Left lung (tissue), 10 donors: ENCODE data around the gene ELOF1. TPM values are rescaled to one million over a fixed set of nuclear protein-coding genes. Genes with fewer than 3 reads are reported as not detected.
"Not testable (repeated sequence)": the region's sequence is repeated elsewhere in the genome, so short reads cannot be mapped to it uniquely, and the experiment has no call there.

Experiments
- ATAC-seq: fragments of 200-7000 bp; cut with Tn5 transposase; one replicate; pipeline ENCODE4 v1.9.1; 2020; ENCODE audit warnings: moderate library complexity
- DNase-seq, 4 donors: peaks; one replicate each; pipeline ENCODE4 v3.0.0-alpha.2; 2013 to 2020
- H3K27ac ChIP-seq, 2 donors: fragments of 200-600 bp; sonication (generic) in 1 of 2; one replicate each; pipeline versions ENCODE4 v1.5.0 to v1.8.0; 2020 to 2021
- H3K27me3 ChIP-seq, 2 donors: fragments of 200-600 bp; sonication (generic) in 1 of 2; one replicate each; pipeline versions ENCODE4 v1.5.0 to v1.8.0; 2020 to 2021
- H3K36me3 ChIP-seq, 2 donors: fragments of 200-600 bp; sonication (generic) in 1 of 2; one replicate each; pipeline versions ENCODE4 v1.5.0 to v1.8.0; 2020 to 2021
- H3K4me1 ChIP-seq, 2 donors: fragments of 200-600 bp; one replicate each; pipeline ENCODE4 v1.8.0; 2021
- H3K4me3 ChIP-seq, 2 donors: fragments of 200-600 bp; sonication (generic) in 1 of 2; one replicate each; pipeline versions ENCODE4 v1.5.0 to v1.8.0; 2020 to 2021; ENCODE audit warnings: mild to moderate bottlenecking in 1 of 2
- H3K9me3 ChIP-seq, 2 donors: fragments of 200-600 bp; sonication (generic) in 1 of 2; one replicate each; pipeline versions ENCODE4 v1.5.0 to v1.8.0; 2020 to 2021
- intact Hi-C, 2 donors: fragments of 100-400 bp; cut with DNase I; formaldehyde crosslinking; loops; one replicate each; pipeline versions ENCODE4 v1.11.2 to v1.14.2; 2022
- polyA plus RNA-seq, 6 donors: library from polyadenylated mRNA; unstranded; fragments of 120-200 nt; gene quantifications; one replicate each; pipeline ENCODE4 v1.2.1, GENCODE V29; 2013; ENCODE audit not compliant: insufficient read length in 6 of 6
- total RNA-seq, 2 donors: library from RNA; stranded (reverse); fragmentation: NEBNext Ultra II Directional; extraction: Animal tissue kit (Norgen Biotek cat#: 25700); gene quantifications; one replicate each; pipeline ENCODE4 v1.2.1, GENCODE V29; 2021
- TF ChIP-seq, protein P1 (sequence below), 2 donors: fragments of 200-600 bp; sonication (generic) in 1 of 2; IDR thresholded peaks; one replicate each; pipeline versions ENCODE4 v1.5.0 to v1.8.0; 2021; ENCODE audit warnings: antibody characterized with exemption in 2 of 2
- donor health status: DM: no; HTN: yes; CAD: no.
- donor health status: DM: no; HTN: no; CAD: no.

Gene ELOF1
- total and polyA plus RNA-seq, 8 donors: 38.0 to 53.4 (median 47.5) TPM

DNA sequence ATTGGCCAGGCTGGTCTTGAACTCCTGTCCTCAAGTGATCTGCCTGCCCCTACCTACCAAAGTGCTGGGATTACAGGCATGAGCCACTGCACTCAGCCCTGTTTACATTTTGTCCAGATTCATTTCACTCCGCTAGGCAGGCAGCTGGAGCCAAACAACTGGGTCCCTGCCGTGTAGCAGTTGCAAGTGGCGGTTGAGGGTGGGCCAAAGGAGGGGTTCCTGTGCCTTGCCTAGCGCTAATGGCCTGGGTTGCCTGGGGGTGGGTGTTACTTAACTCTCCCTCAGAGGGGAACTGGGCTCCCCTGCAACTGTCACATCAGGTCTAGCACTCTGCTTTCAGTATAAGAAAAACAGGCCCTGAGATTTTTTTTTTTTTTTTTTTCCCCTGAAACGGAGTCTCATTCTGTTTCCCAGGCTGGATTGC, 11.0 kb upstream of the ELOF1 start:
- intact Hi-C loops: no loop called here

DNA sequence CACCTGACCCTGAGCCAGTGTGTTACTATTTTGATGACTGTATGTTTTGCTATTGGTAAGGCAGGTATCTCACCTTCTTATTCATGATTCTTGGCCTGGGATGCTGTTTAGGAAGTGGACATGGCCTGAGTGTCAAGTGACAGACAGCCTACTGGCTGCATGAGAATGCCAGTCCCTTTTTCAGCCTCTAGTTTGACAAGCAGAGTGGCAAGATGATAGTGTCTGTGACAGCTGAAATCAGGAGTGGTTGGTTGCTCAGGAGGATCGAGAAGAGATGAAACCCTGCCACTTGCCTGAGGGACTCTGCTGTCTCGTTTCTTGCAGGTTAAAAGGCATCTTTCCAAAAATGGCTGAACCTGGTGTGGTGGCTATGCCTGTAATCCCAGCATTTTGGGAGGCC, 7.1 kb upstream of the ELOF1 start:
- H3K27me3 ChIP-seq: no peaks in the 10 kb centered on the region

More for the DNA sequence above, 11.0 kb upstream of the ELOF1 start:
- Histone ChIP-seq H3K36me3 (peaks cover 0 to 4% of the 10 kb centered on the region in 2 donors), H3K27me3 (no peaks in the 10 kb centered on the region), H3K4me3 (no peak overlapping the region), H3K27ac (no peak overlapping the region), H3K4me1 (peaks cover 0 to 6% of the 10 kb centered on the region in 2 donors), H3K9me3 (no peaks in the 10 kb centered on the region)
- TF ChIP-seq, protein P1, sequence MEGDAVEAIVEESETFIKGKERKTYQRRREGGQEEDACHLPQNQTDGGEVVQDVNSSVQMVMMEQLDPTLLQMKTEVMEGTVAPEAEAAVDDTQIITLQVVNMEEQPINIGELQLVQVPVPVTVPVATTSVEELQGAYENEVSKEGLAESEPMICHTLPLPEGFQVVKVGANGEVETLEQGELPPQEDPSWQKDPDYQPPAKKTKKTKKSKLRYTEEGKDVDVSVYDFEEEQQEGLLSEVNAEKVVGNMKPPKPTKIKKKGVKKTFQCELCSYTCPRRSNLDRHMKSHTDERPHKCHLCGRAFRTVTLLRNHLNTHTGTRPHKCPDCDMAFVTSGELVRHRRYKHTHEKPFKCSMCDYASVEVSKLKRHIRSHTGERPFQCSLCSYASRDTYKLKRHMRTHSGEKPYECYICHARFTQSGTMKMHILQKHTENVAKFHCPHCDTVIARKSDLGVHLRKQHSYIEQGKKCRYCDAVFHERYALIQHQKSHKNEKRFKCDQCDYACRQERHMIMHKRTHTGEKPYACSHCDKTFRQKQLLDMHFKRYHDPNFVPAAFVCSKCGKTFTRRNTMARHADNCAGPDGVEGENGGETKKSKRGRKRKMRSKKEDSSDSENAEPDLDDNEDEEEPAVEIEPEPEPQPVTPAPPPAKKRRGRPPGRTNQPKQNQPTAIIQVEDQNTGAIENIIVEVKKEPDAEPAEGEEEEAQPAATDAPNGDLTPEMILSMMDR (IDR thresholded peaks at IDR 0.05): no peak
- DNase-seq (no peak), ATAC-seq (no peak)

DNA sequence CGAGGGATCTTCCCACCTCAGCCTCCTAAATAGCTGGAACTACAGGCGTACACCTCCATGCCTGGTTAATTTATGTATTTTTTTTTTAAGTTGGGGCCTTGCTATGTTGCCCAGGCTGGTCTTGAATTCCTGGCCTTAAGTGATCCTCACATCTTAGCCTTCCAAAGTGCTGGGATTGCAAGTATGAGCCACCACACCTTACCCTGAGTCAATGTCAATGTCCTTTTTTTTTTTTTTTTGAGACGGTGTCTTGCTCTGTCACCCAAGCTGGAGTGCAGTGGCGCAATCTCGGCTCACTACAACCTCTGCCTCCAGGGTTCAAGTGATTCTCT, 6.6 kb upstream of the ELOF1 start:
- ATAC-seq: not testable (repeated sequence)

More for the DNA sequence above, 7.1 kb upstream of the ELOF1 start:
- Histone ChIP-seq H3K36me3 (no peaks in the 10 kb centered on the region), H3K9me3 (no peaks in the 10 kb centered on the region), H3K4me1 (peaks cover 0 to 6% of the 10 kb centered on the region in 2 donors), H3K27ac (no peak overlapping the region), H3K4me3 (peak overlapping the region in 1 of 2 donors; percentile 25)
- DNase-seq (no peak), ATAC-seq (no peak)
- TF ChIP-seq, protein P1 (IDR thresholded peaks at IDR 0.05): no peak
- intact Hi-C loops: no loop called here

DNA sequence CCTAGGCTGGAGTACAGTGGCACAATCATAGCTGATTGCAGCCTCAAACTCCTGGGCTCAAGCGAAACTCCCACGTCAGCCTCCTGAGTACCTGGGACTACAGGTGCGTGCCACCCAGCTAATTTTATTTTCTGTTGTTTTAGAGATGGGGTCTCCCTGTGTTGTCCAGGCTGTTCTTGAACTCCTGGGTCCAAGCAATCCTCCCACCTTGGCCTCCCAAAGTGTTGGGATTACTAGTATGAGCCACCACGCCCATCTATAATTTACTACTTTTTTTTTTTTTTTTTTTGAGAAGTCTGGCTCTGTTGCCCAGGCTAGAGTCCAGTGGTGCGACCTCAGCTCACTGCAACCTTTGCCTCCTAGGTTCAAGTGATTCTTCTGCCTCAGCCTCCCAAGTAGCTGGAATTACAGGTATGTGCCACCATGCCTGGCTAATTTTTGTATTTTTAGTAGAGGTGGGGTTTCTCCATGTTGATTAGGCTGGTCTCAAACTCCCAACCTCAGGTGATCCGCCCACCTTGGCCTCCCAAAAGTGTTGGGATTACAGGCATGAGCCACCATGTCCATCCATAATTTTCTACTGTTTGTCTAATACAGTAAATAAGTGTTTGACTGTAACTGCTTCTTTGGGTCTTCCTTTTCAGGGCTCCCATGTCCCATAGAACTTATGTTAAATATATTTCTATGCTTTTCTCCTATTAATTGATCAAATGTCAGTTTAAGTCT, 5.2 kb upstream of the ELOF1 start:
- H3K9me3 ChIP-seq, intact Hi-C loops, H3K27ac ChIP-seq, DNase-seq, ATAC-seq, H3K27me3 ChIP-seq, H3K4me3 ChIP-seq, H3K36me3 ChIP-seq: not testable (repeated sequence)
- peaks cover 8 to 25% of the 10 kb centered on the region in 2 donors for H3K4me1 ChIP-seq

More for the DNA sequence above, 6.6 kb upstream of the ELOF1 start:
- intact Hi-C loops, H3K4me3 ChIP-seq, H3K36me3 ChIP-seq, DNase-seq, H3K27ac ChIP-seq, H3K27me3 ChIP-seq, H3K9me3 ChIP-seq: not testable (repeated sequence)
- H3K4me1 ChIP-seq: peaks cover under 1 to 11% of the 10 kb centered on the region in 2 donors

DNA sequence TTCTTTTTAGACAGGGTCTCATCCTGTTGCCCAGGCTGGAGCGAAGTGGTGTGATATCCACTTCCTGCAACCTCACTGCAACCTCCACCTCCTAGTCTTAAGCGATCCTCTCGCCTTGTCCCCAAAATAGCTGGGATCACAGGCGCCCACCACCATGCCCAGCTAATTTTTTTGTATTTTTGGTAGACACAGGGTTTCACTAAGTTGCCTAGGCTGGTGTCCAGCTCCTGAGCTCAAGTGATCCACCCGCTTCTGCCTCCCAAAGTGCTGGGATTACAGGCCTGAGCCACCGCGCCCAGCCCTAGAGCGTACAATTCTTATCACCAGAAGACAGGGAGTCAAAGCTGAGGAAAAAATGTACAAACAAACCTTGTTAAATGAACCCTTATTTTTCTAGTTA, 4.5 kb upstream of the ELOF1 start:
- ATAC-seq (no peak), DNase-seq (no peak)
- Histone ChIP-seq H3K4me3 (no peak overlapping the region), H3K27me3 (no peaks in the 10 kb centered on the region), H3K27ac (no peak overlapping the region), H3K36me3 (no peaks in the 10 kb centered on the region), H3K9me3 (no peaks in the 10 kb centered on the region), H3K4me1 (peaks cover 8 to 21% of the 10 kb centered on the region in 2 donors)
- intact Hi-C loops: no loop called here
- TF ChIP-seq, protein P1 (IDR thresholded peaks at IDR 0.05): no peak

DNA sequence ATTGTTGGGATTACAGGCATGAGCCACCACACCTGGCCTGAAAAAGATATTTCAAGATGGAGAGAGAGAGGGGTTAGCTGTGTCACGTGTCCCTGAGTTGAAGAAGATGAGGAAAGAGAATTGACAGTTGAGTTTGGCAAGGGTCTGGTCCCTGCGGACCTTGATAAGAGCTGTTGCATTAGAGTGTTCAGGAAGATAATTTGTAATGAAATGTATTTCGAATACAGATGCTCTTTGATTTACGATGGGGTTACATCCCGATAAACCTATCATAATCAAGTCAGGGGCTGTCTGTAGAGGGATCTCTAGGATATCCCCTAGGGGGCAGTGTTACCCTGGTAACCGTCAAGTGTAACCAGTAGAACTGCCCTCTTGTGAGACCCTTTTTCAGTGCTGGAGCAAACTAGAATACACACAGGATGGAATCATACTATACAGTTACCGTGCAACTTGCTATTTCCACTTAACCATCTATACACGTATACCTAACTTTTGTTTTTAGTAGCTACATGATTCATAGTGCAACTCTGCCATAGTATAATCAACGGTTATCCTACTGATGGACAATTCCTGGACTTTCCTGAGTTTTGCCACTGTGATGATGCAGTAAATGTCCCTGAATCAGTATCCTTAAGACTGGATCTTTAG, 1.5 kb upstream of the ELOF1 start:
- peak in 1 of 4 donors; percentile 74 for DNase-seq
- Histone ChIP-seq H3K36me3 (peaks cover 0 to 10% of the 10 kb centered on the region in 2 donors), H3K4me3 (peak overlapping the region in 1 of 2 donors; percentile 89), H3K27me3 (no peaks in the 10 kb centered on the region), H3K9me3 (no peaks in the 10 kb centered on the region), H3K4me1 (peaks cover 14 to 48% of the 10 kb centered on the region in 2 donors), H3K27ac (no peak overlapping the region)
- TF ChIP-seq, protein P1 (IDR thresholded peaks at IDR 0.05): peak; percentile 61 to 77
- ATAC-seq: peak; percentile 68
- intact Hi-C loops: no loop called here
